GM19238 (cell line): ENCODE data around the gene TDP2.
"Not testable (repeated sequence)": the region's sequence is repeated elsewhere in the genome, so short reads cannot be mapped to it uniquely, and the experiment has no call there.

Experiments used
- DNase-seq: peaks from one replicate; pipeline ENCODE4 v3.0.0; 2011; ENCODE audit warnings: low spot score; ENCODE audit not compliant: insufficient read length

The TDP2 gene

DNA sequence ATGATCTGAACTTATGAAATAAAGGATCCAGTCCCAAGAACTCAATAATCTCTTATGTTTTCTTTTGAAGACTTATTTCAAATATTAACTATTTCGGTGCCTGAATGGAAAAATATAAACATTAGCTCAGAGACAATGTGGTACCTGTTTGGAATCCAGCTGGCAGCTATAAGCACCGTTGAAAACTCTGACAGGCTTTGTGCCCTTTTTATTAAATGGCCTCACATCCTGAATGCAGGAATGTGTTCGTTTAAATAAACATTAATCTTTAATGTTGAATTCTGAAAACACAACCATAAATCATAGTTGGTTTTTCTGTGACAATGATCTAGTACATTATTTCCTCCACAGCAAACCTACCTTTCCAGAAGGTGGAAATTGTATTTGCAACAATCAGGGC is 16.3 kb downstream of the TDP2 start:
- no peak for DNase-seq

DNA sequence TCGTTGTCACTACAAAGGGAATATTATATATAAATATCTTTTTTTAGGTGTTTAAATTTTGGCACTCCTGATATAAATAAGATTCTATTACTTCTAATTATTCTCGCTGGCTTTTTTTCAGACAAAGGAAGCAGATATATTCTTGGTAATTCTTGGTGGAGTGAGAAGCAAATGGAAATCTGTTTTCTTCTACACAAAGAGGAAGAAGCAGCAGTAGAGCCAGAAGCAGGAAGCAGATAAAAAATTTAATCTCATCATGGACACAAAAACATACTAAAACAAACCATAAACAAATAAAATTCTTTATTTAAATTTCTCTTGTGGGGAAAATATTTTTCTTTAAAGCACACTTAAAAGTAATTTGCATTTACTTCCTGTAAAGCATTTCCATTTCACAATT is 17.0 kb downstream of the TDP2 start:
- DNase-seq = no peak

DNA sequence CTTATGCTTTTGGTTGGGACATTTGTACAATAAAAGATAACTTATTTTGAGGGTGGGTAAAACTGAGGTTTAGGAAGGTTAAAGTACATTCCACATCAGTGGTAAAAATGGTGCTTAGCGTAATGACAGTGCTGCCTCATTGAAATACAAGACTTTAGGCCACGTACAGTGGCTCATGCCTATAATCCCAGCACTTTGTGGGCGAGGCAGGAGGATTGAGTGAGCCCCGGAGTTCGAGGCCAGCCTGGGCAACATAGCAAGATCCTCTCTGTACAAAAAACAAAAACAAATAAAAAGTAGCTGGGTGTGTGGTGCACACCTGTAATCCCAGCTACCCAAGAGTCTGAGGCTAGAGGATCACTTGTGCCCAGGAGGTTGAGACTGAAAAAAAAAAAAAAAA is 18.4 kb downstream of the TDP2 start:
- DNase-seq = no peak

- no peak for DNase-seq
Measured at GRCh38 chr6:24646771-24647170, 19.9 kb downstream of the TDP2 start.

DNA sequence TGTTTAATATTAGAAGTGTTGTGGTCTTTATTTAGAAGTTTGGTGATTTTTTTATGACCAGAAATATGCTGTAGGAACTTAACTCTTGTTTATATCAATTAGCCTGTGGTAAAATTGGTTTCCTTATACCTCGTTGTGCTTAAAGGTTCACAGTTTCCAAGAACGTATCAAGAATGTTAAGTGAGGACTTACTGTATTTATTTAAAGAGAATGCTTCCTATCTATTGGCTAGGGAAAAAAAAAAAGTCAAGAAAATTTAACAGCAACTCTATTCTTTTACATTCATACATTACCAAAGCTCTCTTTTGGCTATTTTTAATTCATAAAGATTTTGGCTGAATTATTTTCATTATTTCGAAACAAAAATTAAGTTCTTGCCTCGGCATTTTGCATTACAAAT is 22.3 kb downstream of the TDP2 start:
- no peak for DNase-seq

GRCh38 chr6:24643920-24644319 is 22.8 kb downstream of the TDP2 start:
- DNase-seq = no peak

DNA sequence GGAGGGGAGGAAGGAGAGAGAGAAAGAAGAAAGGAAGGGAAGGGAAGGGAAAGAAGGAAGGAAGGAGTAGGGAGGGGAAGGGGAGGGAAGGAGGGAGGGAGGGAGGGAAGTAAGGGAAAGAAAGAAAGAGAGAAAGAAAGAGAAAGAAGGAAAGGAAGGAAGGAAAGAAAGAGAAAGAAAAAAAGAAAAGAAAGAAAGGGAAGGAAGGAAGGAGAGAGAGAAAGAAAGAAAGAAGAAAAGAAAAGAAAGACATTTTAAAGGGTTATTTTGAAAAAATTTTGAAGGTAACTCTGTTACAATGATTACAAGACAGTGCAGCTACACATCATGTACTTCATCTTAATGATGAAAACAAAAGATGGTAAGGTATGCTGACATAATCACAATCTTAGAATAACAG is 24.6 kb downstream of the TDP2 start:
- no peak for DNase-seq

- DNase-seq = not testable (repeated sequence)
Measured at GRCh38 chr6:24640631-24641030, 26.1 kb downstream of the TDP2 start.

DNA sequence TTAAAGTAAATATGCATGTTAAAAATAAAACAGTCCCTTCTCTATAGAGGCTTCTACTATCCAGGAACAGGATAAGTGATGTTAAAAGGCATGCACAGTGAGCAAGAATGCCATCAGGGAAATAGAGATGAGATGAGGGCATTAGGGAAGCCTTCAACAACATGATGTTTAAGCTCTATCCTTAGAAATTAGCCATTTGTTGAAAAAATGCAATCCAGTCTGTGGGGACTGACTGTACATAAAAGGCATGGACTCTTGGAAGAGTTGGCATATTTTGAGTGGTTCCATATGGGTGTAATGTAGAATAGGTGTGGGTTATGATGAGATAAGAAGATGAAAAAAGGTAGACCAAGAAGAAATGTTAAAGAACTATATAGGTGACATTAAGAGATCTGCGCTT is 26.5 kb downstream of the TDP2 start:
- DNase-seq = no peak

DNA sequence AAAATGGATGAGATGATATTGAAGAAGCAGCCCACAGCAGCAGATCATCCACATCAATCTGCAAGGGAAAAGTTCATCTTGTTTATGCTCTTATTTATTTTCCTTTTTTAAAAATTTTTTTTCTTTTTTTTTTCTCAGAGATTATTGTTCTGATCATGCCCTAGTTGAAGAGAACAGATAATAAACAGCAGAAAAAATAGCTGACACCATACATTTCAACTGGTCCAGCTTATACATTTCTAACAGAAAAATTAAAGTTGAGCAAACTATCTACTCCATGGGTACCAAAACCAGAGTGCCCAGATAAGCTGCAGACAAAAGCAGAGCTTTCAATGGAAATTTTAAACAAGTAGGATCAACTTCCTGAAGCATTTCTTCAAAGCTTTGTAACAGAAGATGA is 30.0 kb downstream of the TDP2 start:
- DNase-seq = no peak

DNA sequence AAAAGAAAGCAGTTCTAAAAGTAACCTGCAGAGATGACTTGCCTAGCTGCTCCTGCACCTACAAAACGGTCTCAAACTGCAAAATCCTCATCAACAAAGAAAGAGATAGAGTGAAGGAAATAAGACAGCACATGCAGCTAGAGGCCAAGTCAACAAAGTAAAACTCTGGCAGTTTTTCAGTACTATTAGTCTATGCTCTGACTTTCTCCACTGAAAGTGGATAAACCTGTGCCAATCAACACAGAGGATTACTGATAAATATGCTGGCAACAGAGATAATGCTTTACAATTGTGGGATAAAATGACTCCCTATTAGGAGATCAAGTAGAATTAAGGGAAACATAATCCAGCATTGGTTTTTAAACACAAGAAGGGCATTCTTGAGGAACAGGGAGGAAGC is 34.1 kb downstream of the TDP2 start:
- no peak for DNase-seq

- no peak for DNase-seq
Measured at GRCh38 chr6:24631671-24632070, 35.0 kb downstream of the TDP2 start.

GRCh38 chr6:24630856-24631505 is 35.7 kb downstream of the TDP2 start:
- no peak for DNase-seq

DNA sequence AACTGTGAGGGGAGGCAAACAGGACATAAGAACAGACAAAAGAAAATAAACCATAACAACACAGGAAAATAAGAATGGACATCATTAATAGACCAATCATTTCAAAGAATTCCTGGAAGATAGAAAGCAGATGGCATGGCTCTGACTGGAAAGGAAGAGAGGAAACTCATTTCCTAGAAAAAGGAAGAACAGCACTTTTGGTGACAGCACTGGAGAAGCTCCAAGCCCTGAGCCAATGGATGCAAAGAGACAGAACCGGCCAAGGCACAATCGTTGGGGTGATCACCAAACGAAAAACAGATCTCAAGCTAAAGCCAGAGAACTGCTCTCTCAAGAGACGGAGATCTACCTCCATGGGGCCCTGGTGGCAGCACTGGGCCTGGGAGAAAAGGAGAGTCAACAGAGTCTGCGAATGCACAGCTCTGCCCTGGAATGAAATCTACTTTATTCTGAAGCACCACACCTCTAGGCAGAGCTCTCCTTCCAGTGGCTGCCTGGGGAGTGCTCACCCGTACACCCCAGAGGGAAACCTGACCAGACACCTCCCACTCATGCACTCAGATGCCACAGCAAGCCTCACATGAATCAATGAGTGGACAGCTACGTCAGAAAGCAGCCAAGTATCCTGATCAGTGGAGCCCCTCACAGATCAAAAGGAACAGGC is 44.9 kb downstream of the TDP2 start:
- DNase-seq = no peak

- DNase-seq = no peak
Measured at GRCh38 chr6:24620637-24621036, 46.1 kb downstream of the TDP2 start.

- no peak for DNase-seq
Measured at GRCh38 chr6:24619661-24620060, 47.0 kb downstream of the TDP2 start.

- no peak for DNase-seq
Measured at GRCh38 chr6:24614648-24615047, 52.1 kb downstream of the TDP2 start.

GRCh38 chr6:24614043-24614420 is 52.7 kb downstream of the TDP2 start:
- DNase-seq = no peak

GRCh38 chr6:24613361-24614042 is 53.2 kb downstream of the TDP2 start:
- no peak for DNase-seq

DNA sequence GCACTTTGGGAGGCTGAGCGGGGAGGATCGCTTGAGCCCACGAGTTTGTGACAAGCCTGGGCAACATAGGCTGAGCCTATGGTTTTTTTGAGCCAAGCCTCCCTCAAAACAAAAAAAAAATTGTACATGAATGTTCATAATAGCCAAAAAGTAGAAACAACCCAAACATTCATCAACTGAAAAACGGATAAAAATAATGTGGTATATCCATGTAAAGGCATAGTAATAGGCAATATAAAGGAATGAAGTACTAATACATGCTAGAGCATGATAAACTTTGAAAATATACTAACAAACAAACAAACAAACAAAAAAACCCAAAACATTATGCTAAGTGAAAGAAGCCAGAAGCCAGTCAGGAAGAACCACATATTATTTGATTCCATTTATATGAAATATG is 56.0 kb downstream of the TDP2 start:
- DNase-seq = no peak

DNA sequence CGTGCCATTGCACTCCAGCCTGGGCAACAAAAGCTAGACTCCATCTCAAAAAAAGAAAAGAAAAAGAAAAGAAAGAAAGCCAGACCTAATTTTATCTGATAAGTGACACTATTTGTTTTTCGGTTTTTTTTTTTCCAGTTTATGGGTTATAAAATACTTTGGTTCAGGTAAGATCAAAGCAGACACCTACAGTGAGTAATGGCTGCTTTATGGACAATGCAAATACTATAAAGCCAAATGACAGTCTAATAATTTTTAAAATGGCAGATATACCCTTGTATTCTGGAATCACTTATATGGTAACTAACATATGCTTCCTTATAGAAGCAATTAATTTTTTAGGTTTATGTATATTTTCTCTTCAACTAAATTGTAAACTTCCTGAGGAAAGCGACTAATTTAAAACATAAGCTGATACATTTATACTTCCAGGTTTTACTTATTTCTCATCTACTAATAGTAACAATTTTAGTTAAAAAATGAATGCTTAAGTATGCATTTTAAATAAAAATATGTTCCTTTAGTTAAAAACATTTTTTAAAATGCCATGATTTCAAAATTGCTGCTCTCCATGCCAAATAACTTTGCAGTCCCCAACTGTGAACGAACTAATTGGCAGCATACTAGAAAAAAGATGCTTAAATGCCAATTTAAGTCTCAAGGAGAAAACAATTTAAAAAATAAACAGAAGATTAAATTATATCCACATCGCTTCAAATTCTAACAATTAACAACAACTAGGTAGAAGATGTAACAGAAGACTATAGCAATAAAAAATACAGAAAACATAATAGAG is 59.2 kb downstream of the TDP2 start:
- no peak for DNase-seq
